Measurements from ENCODE around the gene THAP9.
"Not testable (repeated sequence)": the region's sequence is repeated elsewhere in the genome, so short reads cannot be mapped to it uniquely, and the experiment has no call there.

THAP9 gene

GRCh38 chr4:82900411-82901182 lies at the start of gene THAP9:
TSS of gene THAP9 (plus strand) at chr4:82900735. CDS start at chr4:82900803, 68 bp downstream.
- DNase-seq (ENCODE audit: low read depth in 1 of 2, low spot score in 1 of 2), result peak; percentile 92 to 97

DNA sequence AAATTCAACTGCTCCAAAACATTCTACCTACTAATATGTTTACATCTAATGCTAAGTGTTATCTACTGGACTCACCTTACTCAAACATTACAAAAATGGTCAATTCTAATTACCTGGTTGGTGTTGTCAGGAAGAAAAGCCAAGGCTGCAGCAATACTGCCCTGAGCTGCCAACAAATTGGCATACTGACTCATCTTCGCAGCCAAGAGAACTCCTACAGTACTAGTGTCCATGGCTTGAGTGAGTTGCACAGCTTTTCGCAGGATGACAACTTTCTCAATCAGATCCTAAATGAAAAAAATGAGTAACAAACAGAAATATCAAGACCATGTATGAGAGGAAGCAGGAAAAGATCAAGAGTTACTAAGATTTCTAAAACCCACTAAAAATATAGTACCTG lies 49.2 kb upstream of the THAP9 start:
- DNase-seq (ENCODE audit: low read depth in 1 of 2, low spot score in 1 of 2), result no peak

GRCh38 chr4:82851885-82852750 lies 48.4 kb upstream of the THAP9 start:
- DNase-seq (ENCODE audit: low read depth in 1 of 2, low spot score in 1 of 2), result no peak

DNA sequence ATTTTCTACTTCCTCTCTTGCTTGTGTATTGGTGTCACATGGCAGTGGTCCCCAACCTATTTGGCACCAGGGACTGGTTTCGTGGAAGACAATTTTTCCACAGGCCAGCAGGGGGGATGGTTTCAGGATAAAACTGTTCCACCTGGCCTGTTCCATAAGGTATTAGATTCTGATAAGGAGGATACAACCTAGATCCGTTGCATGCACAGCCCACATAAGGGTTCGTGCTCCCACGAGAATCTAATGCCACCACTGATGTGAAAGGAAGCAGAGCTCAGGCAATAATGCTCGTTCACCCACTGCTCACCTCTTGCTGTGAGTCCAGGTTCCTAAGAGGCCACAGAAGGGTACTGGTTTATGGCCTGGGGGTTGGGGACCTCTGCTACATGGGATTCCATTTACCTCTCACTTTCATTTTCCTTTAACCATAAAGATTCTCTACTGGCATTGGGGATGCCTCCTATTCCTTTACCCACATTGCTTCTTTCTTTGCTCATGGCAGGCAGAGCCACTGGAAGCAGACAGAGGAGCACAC lies 47.7 kb upstream of the THAP9 start:
- no peak for DNase-seq (ENCODE audit: low read depth in 1 of 2, low spot score in 1 of 2)

DNA sequence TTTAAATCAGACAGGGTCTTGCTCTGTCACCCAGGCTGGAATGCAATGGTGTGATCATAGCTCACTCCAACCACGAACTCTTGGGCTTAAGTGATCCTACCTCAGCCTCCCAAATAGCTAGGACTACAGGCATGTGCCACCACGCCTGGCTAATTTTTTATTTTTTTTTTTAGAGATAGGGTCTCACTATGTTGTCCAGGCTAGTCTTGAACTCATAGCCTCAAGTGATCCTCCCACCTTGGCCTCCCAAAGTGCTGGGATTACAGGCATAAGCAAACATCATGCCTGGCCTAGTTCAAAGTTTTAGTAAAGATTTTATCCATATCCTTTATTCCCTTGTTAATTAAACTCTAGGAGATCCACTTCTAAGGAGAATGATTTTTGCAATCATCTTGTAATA lies 40.0 kb upstream of the THAP9 start:
- not testable (repeated sequence) for DNase-seq (ENCODE audit: low read depth in 1 of 2, low spot score in 1 of 2)

- DNase-seq (ENCODE audit: low read depth in 1 of 2, low spot score in 1 of 2), result no peak
These were observed 39.0 kb upstream of the THAP9 start for GRCh38 chr4:82861529-82861928.

DNA sequence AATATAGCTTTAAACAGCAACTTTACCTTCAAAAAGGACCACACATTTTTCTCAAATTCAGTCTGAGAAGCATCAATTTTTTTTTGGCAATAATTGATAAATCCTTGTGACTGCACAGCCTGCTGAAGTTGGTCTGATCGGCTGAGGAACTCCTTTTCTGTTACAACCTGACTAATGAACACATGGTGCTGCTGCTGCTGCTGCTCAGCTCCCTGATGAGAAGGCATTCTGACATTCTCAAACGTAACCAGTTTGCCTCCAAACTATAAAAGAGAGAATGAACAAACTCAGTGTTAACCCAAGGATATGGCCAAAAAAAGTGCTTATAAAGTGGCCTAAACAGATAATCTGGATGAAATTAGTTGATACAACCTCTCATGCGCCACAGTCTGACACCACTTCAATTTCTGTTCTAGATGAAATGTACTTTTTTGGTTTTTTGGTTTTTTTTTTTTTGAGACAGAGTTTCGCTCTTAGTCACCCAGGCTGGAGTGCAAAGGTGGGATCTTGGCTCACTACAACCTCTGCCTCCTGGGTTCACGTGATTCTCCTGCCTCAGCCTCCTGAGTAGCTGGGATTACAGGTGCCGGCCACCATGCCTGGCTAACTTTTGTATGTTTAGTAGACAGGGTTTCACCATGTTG lies 36.1 kb upstream of the THAP9 start:
- DNase-seq (ENCODE audit: low read depth in 1 of 2, low spot score in 1 of 2), result no peak

GRCh38 chr4:82865592-82865991 lies 34.9 kb upstream of the THAP9 start:
- no peak for DNase-seq (ENCODE audit: low read depth in 1 of 2, low spot score in 1 of 2)

GRCh38 chr4:82866033-82866432 lies 34.5 kb upstream of the THAP9 start:
- not testable (repeated sequence) for DNase-seq (ENCODE audit: low read depth in 1 of 2, low spot score in 1 of 2)

GRCh38 chr4:82866706-82867385 lies 33.7 kb upstream of the THAP9 start:
- no peak for DNase-seq (ENCODE audit: low read depth in 1 of 2, low spot score in 1 of 2)

DNA sequence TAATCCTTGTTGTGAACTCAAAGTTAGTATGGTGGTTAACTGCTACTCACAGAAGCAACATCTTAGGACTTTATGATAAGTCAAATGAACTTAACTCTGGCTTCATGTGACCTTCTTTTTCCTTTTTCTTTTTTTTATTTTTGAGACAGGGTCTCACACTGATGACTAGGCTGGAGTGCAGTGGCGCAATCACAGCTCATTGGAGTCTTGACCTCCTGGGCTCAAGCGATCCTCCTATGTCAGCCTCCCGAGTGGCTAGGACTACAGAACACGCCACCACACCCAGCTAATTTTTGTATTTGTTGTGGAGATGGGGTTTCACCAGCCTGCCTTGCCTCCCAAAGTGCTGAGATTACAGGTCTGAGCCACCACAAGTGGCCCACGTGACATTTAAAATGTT lies 32.0 kb upstream of the THAP9 start:
- DNase-seq (ENCODE audit: low read depth in 1 of 2, low spot score in 1 of 2), result no peak

GRCh38 chr4:82885410-82885809 lies 15.1 kb upstream of the THAP9 start:
- DNase-seq (ENCODE audit: low read depth in 1 of 2, low spot score in 1 of 2), result no peak

GRCh38 chr4:82886147-82886942 lies 14.2 kb upstream of the THAP9 start:
- DNase-seq (ENCODE audit: low read depth in 1 of 2, low spot score in 1 of 2), result no peak

DNA sequence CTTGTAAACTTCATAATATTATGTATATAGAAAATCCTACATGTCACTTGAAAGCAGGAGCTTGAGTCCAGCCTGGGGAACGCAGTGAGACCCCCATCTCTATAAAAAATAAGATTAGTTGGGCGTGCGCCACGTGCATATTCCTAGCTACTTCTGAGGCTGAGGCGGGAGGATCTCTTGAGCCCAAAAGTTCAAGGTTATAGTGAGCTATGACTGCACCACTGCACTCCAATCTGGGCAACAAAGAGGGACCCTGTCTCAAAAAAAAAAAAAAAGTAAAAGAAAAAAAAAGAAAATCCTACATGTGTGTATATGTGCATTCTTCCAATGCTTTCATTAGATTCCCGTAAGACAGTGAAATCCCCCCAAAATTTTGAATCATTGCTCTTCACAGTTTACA lies 11.2 kb upstream of the THAP9 start:
- DNase-seq (ENCODE audit: low read depth in 1 of 2, low spot score in 1 of 2), result no peak

DNA sequence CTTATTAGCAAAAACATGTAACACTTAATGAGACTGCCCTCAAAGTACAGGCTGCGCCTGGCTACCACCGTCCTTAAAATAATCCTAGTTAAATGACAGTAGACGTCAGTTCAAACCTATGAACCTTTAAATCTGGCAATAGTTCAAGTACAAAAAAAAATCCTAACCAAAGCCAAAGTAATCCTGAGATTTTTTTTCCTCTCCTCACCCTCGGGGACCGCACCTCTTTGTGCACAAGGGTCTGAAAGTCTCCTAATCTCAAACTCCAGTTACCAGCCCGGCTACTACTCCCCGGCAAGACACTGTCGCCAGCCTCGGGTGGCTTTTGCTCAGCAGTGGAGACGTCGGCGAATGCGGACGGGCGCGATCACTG lies 10.0 kb upstream of the THAP9 start:
- no peak for DNase-seq (ENCODE audit: low read depth in 1 of 2, low spot score in 1 of 2)

- peak; percentile 92 to 93 for DNase-seq (ENCODE audit: low read depth in 1 of 2, low spot score in 1 of 2)
These were observed 9.4 kb upstream of the THAP9 start, which contains the start of gene SEC31A for GRCh38 chr4:82890901-82891706. TSS of gene SEC31A (minus strand) at chr4:82891153. CDS start at chr4:82881936, 9,217 bp downstream.

GRCh38 chr4:82891707-82892466 lies 8.6 kb upstream of the THAP9 start:
- no peak for DNase-seq (ENCODE audit: low read depth in 1 of 2, low spot score in 1 of 2)

DNA sequence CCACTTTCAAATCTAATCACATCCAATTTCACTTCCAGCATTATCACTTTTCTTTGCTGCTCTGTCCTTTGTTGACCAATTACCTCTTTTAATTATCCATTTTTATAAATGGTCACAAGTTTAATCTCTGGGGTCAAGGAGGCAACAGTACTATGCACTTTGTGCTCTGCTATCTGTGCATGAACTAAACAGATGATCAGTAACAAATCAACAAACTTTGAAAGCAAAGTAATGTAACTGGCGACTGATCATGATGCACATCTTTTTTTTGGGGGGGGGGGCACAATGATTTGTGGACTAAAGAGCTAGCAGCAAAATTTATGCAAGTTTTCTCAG lies 8.1 kb upstream of the THAP9 start:
- no peak for DNase-seq (ENCODE audit: low read depth in 1 of 2, low spot score in 1 of 2)

GRCh38 chr4:82893942-82894341 lies 6.6 kb upstream of the THAP9 start:
- no peak for DNase-seq (ENCODE audit: low read depth in 1 of 2, low spot score in 1 of 2)
